CMK (cell line): ENCODE results near the gene LRIG3.
"Not testable (repeated sequence)": the region's sequence is repeated elsewhere in the genome, so short reads cannot be mapped to it uniquely, and the experiment has no call there.

Experiments used
- DNase-seq: peaks from one replicate; pipeline ENCODE4 v3.0.0-alpha.2; 2010; ENCODE audit warnings: low read depth

The LRIG3 gene

DNA sequence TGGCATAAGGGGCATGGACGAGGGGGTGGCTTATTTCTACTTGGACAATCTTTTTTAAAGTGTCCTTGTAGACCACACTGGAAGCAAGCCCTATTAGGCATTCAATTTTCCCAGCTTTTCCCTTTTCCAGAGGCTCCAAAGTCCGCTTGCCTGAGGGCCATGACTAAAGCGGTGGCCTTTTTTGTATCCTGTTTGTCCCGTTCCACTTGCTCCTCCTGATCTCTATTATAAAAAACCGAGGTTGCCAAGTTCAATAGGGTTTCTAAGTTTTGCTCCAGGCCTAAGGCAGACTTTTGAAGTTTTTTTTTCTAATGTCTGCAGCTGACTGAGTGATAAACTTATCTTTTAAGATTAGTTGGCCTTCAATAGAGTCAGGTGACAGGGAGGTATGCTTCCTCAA is 64.7 kb downstream of the LRIG3 start:
- not testable (repeated sequence) for DNase-seq

DNA sequence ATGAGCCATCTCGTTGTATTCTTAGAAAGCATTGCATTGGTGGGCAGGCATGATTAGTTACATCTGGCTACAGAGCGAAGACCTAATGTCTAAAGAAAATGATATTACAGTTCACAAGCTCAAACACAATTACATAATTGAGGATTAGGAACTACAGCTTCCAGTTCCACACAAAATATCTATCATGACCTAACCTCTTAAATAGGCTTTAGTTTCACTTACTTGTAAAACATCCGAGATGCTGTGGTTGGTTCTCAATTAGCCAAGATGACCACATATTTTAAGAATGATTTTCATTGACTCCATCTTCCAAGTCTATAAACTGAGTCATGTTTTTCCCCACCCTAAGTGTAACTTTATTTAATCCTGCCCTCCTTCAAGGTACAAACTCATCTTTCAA is 69.5 kb downstream of the LRIG3 start:
- no peak for DNase-seq

DNA sequence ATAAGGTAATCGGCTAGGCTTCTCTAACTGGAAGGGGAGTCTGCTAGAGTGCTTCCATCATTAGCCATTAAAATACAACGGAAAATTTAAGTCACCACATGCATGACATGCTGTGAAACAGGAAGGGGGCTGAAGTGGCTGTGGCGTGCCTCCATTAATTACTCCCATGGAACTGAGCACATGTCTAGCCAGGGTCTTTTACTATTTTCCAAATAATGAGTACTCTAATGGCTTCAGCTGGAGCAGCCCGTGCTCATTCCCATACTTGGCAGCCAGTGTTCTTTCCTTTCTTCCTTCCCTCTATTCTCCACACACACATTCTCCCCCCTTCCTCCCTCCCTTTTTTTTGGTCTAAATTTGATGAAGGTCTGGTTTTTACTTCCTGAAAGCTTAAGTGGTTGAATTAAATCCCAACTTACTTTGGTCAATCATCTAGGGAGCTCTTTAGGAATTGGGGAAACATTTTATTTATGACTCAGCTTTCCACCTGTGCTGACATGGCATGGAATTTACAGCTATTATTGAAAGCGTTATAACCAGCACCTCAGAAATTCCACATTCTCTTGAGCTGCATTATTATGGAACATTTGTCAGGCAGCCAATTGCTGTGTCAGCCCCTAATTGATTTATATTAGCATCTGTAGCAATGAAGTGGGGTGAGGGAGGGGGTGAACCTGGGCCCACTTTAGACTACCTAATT is 72.3 kb downstream of the LRIG3 start:
- no peak for DNase-seq

DNA sequence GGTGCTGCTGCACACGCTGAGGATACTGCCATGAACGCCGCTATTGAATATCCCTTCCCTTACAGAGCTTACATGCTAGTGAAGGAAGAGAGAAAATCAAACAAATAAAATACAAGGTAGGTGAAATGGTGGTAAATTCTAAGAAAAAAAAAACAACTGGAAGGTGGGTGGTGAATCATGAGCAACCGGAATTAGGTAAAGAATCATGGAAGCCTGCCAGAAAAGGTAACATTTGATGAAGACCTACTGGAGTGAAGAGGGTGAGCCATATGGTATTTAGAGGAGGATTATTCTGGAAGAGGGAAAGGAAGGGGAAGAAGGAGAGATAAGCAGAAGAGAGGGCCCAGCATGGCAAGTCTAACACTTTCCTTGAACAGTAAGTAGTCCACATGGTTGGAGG is 76.1 kb downstream of the LRIG3 start:
- no peak for DNase-seq

DNA sequence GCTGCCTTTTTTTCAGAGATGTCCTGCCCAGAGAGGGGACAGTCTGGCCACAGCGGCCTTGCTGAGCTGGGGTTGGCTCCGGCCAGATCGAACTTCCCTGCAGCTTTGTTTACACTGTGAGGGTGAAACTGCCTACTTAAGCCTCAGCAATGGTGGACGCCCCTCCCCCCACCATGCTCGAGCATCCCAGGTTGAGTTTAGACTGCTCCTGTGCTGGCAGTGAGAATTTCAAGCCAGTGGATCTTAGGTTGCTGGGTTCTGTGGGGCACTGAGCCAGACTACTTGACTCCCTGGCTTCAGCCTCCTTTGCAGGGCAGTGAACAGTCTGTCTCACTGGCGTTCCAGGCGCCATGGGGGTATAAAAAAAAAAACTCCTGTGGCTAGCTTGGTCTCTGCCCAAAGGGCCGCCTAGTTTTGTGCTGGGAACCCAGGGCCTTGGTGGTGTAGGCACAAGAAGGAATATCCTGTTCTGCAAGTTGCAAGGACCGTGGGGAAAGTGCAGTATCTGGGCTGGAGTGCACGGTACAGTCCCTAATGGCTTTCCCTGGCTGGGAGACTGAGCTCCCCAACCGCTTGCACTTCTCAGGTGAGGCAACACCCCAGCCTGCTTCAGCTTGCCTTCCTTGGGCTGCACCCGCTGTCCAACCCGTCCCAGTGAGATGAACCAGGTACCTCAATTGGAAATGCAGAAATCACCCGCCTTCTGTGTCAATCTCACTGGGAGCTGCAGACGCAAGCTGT is 79.1 kb downstream of the LRIG3 start:
- DNase-seq = no peak

DNA sequence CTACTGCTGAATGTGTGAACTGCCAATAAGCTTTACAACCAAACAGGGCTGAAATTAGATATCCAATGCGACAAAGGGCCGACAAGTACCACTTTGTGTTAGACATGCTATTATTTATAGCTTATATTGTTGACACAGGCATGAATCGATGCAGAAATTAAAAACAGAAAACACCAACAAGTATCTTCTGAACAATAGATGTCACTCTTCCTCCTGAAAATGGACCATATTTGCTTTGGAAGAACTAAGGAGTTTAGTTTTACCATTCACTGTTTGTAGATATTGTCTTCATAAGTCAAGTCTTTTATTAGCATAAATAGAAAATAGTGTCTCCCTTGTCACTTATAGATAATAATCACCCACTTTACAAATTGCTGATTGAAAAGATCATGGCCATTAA is 86.5 kb downstream of the LRIG3 start:
- no peak for DNase-seq

DNA sequence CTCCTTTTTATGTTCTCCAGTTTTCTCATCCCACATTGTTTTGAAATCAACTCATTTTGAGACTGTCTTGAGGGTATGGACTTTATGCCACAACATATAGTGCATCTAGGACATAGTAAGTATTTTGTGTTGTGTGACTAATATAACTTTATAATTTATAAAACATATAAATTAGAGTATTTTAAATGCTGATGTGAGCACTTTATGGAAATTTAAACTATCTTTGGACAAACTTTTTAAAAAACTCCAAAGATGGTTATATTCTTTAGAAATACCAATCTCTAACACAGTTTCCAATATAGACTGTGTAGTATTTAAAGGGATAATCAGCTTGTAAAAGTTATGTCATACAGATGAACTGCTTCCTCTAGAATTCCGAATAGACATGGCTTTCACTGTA is 87.4 kb downstream of the LRIG3 start:
- DNase-seq = no peak
